ENCODE results near the gene SRGAP3. TPM values are rescaled to one million over a fixed set of nuclear protein-coding genes. Genes with fewer than 3 reads are reported as not detected.

SRGAP3 gene
- total and polyA plus RNA-seq, 10 of the 15 experiments (the other 5 are each of a cell fraction or from before 2014, with no cell fraction given) = 0.32 to 1.7 (median 0.99) TPM

GRCh38 chr3:9255976-9256375 is 6.5 kb upstream of the SRGAP3 start:
- 58% methylated on average over 4 of the region's 4 CpGs for WGBS (ENCODE audit: insufficient coverage, insufficient replicate concordance, low lambda C conversion rate, missing lambda C conversion rate)
- Histone ChIP-seq H3K9me3 (replicated peaks; ENCODE audit: control insufficient read depth, insufficient read depth, low read length) (no peaks in the 10 kb centered on the region; the same call in 2 of the 3 replicates), H4K20me1 (ENCODE audit: control insufficient read depth, insufficient read depth) (no peaks in the 10 kb centered on the region), H3K4me2 (ENCODE audit: control insufficient read depth, insufficient read depth) (no peak overlapping the region), H3K4me3 (no peak overlapping the region), H3K27me3 (replicated peaks in 1 of 2; ENCODE audit: control insufficient read depth in 2 of 2, insufficient read depth in 2 of 2, low read length in 1 of 2) (no peaks in the 10 kb centered on the region), H2AFZ (ENCODE audit: control insufficient read depth, low read depth, low read length) (no peak overlapping the region), H3K4me1 (ENCODE audit: control insufficient read depth, insufficient read depth, low read length) (no peaks in the 10 kb centered on the region), H3K36me3 (ENCODE audit: control insufficient read depth in 2 of 2, insufficient read depth in 2 of 2, low read length in 1 of 2) (no peaks in the 10 kb centered on the region), H3K79me2 (ENCODE audit: control insufficient read depth, insufficient read depth, low read length) (no peaks in the 10 kb centered on the region), H3K9ac (ENCODE audit: control insufficient read depth, insufficient read depth, low read length) (no peak overlapping the region), H3K27ac (ENCODE audit: control insufficient read depth, insufficient read depth) (no peak overlapping the region)
- ChIA-PET SMC1A (ENCODE audit: uncharacterized antibody, unreplicated experiment) (no interaction called here), CTCF (interaction anchor here (0.6 kb wide), 1 partner anchor 525 kb away, joined by 3 read pairs; no protein-coding TSS in a partner anchor), POLR2A (no interaction called here), RAD21 (ENCODE audit: unreplicated experiment) (no interaction called here)
- BruUV-seq (replicated peaks) = no TSS peak
- intact Hi-C loops (cut with micrococcal nuclease; ENCODE audit: unreplicated experiment) = no loop called here
- ATAC-seq = no peak
- DNase-seq (ENCODE audit: low read depth, low spot score) = no peak
- TF ChIP-seq ZBED1 (IDR thresholded peaks at IDR 0.05; ENCODE audit: borderline replicate concordance) (no peak), SUZ12 (IDR thresholded peaks at IDR 0.05; ENCODE audit: unreplicated experiment) (no peak), YBX1 (IDR thresholded peaks at IDR 0.05) (no peak), NFXL1 (IDR thresholded peaks at IDR 0.05; ENCODE audit: borderline replicate concordance) (no peak), FOS (IDR thresholded peaks at IDR 0.05; ENCODE audit: borderline replicate concordance, extremely low read depth, insufficient read length) (no peak), BMI1 (IDR thresholded peaks at IDR 0.05; ENCODE audit: borderline replicate concordance) (no peak), KAT2A (conservative IDR thresholded peaks at IDR 0.05; ENCODE audit: control insufficient read depth, low read depth, low read length) (no peak), BHLHE40 (IDR thresholded peaks at IDR 0.05; ENCODE audit: borderline replicate concordance in 1 of 2, low read depth in 2 of 2, low read length in 1 of 2) (no peak), CHD1 (IDR thresholded peaks at IDR 0.05; ENCODE audit: low read depth, low read length) (no peak)
- in situ Hi-C loops (cut with MboI) = no loop called here
- FAIRE-seq = no peak

- no peaks in the 10 kb centered on the region for H3K27me3 ChIP-seq (replicated peaks in 1 of 2; ENCODE audit: control insufficient read depth in 2 of 2, insufficient read depth in 2 of 2, low read length in 1 of 2)
- H3K36me3 ChIP-seq (ENCODE audit: control insufficient read depth in 2 of 2, insufficient read depth in 2 of 2, low read length in 1 of 2) = no peaks in the 10 kb centered on the region
- WGBS (ENCODE audit: insufficient coverage, insufficient replicate concordance, low lambda C conversion rate, missing lambda C conversion rate) = no CpG with 5 or more reads among the region's 1 CpG
- ChIA-PET CTCF (no interaction called here), RAD21 (ENCODE audit: unreplicated experiment) (no interaction called here), SMC1A (ENCODE audit: uncharacterized antibody, unreplicated experiment) (no interaction called here), POLR2A (no interaction called here)
- no peak overlapping the region for H3K4me2 ChIP-seq (ENCODE audit: control insufficient read depth, insufficient read depth)
- no peak overlapping the region for H3K9ac ChIP-seq (ENCODE audit: control insufficient read depth, insufficient read depth, low read length)
- intact Hi-C loops (cut with micrococcal nuclease; ENCODE audit: unreplicated experiment) (no loop called here), in situ Hi-C loops (cut with MboI) (no loop called here)
- TF ChIP-seq CBX3 (IDR thresholded peaks at IDR 0.05; ENCODE audit: borderline replicate concordance, low read depth) (no peak), E2F8 (IDR thresholded peaks at IDR 0.05; ENCODE audit: low read depth, partially characterized antibody) (no peak), CEBPB (IDR thresholded peaks at IDR 0.05; ENCODE audit: borderline replicate concordance in 1 of 2, low read depth in 2 of 2, low read length in 2 of 2) (no peak), BCL11A (IDR thresholded peaks at IDR 0.05; ENCODE audit: low read depth, low read length) (no peak), BRCA1 (IDR thresholded peaks at IDR 0.05; ENCODE audit: low read depth, low read length) (no peak), MXI1 (IDR thresholded peaks at IDR 0.05; ENCODE audit: low read depth, low read length) (no peak), STAT1 (conservative IDR thresholded peaks at IDR 0.05) (no peak), JUNB (IDR thresholded peaks at IDR 0.05) (no peak), RBBP5 (conservative IDR thresholded peaks at IDR 0.05) (no peak)
- FAIRE-seq (no peak), DNase-seq (ENCODE audit: low read depth, low spot score) (no peak), ATAC-seq (no peak)
- H3K79me2 ChIP-seq (ENCODE audit: control insufficient read depth, insufficient read depth, low read length) = no peaks in the 10 kb centered on the region
- no peak overlapping the region for H3K27ac ChIP-seq (ENCODE audit: control insufficient read depth, insufficient read depth)
- BruUV-seq (replicated peaks) = no TSS peak
- no peaks in the 10 kb centered on the region; the same call in 2 of the 3 replicates for H3K9me3 ChIP-seq (replicated peaks; ENCODE audit: control insufficient read depth, insufficient read depth, low read length)
- H4K20me1 ChIP-seq (ENCODE audit: control insufficient read depth, insufficient read depth) = no peaks in the 10 kb centered on the region
- no peak overlapping the region for H3K4me3 ChIP-seq
- no peaks in the 10 kb centered on the region for H3K4me1 ChIP-seq (ENCODE audit: control insufficient read depth, insufficient read depth, low read length)
- H2AFZ ChIP-seq (ENCODE audit: control insufficient read depth, low read depth, low read length) = no peak overlapping the region
These were observed 5.3 kb upstream of the SRGAP3 start for GRCh38 chr3:9254764-9255163.
